Cardiac septum (tissue), 1 donor: ENCODE measurements around the gene AFMID. TPM values are rescaled to one million over a fixed set of nuclear protein-coding genes. Genes with fewer than 3 reads are reported as not detected.

ENCODE experiments used
- total RNA-seq: library from RNA; stranded (reverse); fragmentation: NEBNext Ultra II Directional; extraction: Animal tissue kit (Norgen Biotek cat#: 25700); gene quantifications from one replicate; pipeline ENCODE4 v1.2.1, GENCODE V29; 2021
- donor health status: DM: no; HTN: no; CAD: no.

AFMID gene
- total RNA-seq, 1 donor from 2014 or later = 22.3 TPM

Other genes starting within 250 kb of the AFMID start
- 17.8 TPM for gene TNRC6C, start 228.7 kb upstream of the AFMID start, total RNA-seq
- gene TMC6, start 58.6 kb upstream of the AFMID start, total RNA-seq = 80.1 TPM
- 2.2 TPM for gene TMC8, start 56.6 kb upstream of the AFMID start, total RNA-seq
- gene C17orf99, start 41.0 kb upstream of the AFMID start, total RNA-seq = not detected
- gene SYNGR2, start 18.8 kb upstream of the AFMID start, total RNA-seq = 116 TPM
- 1.2 TPM for gene TK1, start 310 bp upstream of the AFMID start, total RNA-seq
- 0.38 TPM for gene BIRC5, start 26.9 kb downstream of the AFMID start, total RNA-seq
- not detected for gene TMEM235, start 44.3 kb downstream of the AFMID start, total RNA-seq
- 49.9 TPM for gene SOCS3, start 172.7 kb downstream of the AFMID start, total RNA-seq
- gene PGS1, start 191.3 kb downstream of the AFMID start, total RNA-seq = 22.1 TPM